Mammary epithelial cell (primary cell): ENCODE measurements around the gene NKX2-3.

Source experiments
- CTCF ChIP-seq, 2 donors: IDR thresholded peaks in 1 of 2; conservative IDR thresholded peaks in 1 of 2; 2 replicates each; pipeline ENCODE4 v1.5.1; 2011 to 2012; ENCODE audit warnings: inconsistent platforms in 2 of 2, low read length in 2 of 2, mild to moderate bottlenecking in 2 of 2, control low read depth in 1 of 2, low read depth in 1 of 2; ENCODE audit not compliant: insufficient read depth in 1 of 2; ENCODE audit errors: extremely low read depth in 1 of 2
- EZH2 ChIP-seq: IDR thresholded peaks from 2 replicates; pipeline ENCODE4 v1.6.1; 2012; ENCODE audit warnings: low read length, inconsistent platforms, borderline replicate concordance

- no peak for TF ChIP-seq EZH2
- no peak for TF ChIP-seq CTCF (conservative IDR thresholded peaks at IDR 0.05 in 1 of 2, IDR thresholded peaks at IDR 0.05 in 1 of 2; ENCODE audit: extremely low read depth in 1 of 2, insufficient read depth in 1 of 2, low read depth in 1 of 2, low read length in 2 of 2)
These were observed 18.4 kb downstream of the NKX2-3 start for GRCh38 chr10:99551158-99551557.
